ENCODE results near the gene ATE1. TPM values are rescaled to one million over a fixed set of nuclear protein-coding genes. Genes with fewer than 3 reads are reported as not detected.

Gene ATE1
- total RNA-seq, 2 experiments from 2014 or later = 18.5 to 20.9 TPM

DNA sequence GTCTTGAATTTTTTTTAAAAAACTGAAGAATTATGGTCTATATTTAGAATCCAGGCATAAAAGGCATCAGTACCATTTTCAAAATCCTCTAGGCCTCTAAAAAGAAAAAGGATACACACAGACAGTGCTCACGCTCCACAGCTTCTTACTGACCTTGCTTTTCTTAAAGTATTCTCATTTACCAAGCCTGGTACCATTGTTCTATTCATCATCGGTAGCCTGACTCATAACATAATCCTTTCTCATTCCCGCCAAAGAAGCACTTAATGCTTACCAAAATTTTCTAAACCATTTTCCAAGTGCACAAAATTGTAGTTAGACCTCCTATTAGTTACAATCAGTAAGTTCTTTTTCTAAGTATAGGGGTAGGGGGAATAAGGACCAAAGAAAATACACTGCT is 54.6 kb downstream of the ATE1 start:
- H3K27ac ChIP-seq (ENCODE audit: low read depth in 1 of 2, low read length in 2 of 2) = no peak overlapping the region
- H3K9me3 Mint-ChIP-seq = no peaks in the 10 kb centered on the region
- POLR2A ChIA-PET = no interaction called here
- TF ChIP-seq, protein P1, sequence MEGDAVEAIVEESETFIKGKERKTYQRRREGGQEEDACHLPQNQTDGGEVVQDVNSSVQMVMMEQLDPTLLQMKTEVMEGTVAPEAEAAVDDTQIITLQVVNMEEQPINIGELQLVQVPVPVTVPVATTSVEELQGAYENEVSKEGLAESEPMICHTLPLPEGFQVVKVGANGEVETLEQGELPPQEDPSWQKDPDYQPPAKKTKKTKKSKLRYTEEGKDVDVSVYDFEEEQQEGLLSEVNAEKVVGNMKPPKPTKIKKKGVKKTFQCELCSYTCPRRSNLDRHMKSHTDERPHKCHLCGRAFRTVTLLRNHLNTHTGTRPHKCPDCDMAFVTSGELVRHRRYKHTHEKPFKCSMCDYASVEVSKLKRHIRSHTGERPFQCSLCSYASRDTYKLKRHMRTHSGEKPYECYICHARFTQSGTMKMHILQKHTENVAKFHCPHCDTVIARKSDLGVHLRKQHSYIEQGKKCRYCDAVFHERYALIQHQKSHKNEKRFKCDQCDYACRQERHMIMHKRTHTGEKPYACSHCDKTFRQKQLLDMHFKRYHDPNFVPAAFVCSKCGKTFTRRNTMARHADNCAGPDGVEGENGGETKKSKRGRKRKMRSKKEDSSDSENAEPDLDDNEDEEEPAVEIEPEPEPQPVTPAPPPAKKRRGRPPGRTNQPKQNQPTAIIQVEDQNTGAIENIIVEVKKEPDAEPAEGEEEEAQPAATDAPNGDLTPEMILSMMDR (IDR thresholded peaks at IDR 0.05) = no peak
- H3K27me3 Mint-ChIP-seq = no peaks in the 10 kb centered on the region
- no peak overlapping the region for H3K4me3 ChIP-seq (ENCODE audit: low read length)
- no peaks in the 10 kb centered on the region for H3K4me1 ChIP-seq (ENCODE audit: insufficient read depth, low read length)
- H3K27ac Mint-ChIP-seq = no peak overlapping the region
- no peak overlapping the region for H3K4me3 Mint-ChIP-seq
- intact Hi-C loops (cut with DNase I, micrococcal nuclease) = no loop called here
- no peaks in the 10 kb centered on the region for H3K9me3 ChIP-seq (ENCODE audit: control insufficient read depth in 1 of 2, insufficient read depth in 1 of 2, low read length in 2 of 2)
- CTCF ChIA-PET = no interaction called here
- H3K36me3 ChIP-seq (ENCODE audit: insufficient read depth, low read length) = peaks cover 19% of the 10 kb centered on the region
- H3K27me3 ChIP-seq (ENCODE audit: control insufficient read depth in 1 of 2, insufficient read depth in 2 of 2, low read length in 2 of 2) = no peaks in the 10 kb centered on the region
- ATAC-seq (ENCODE audit: poor library complexity) (no peak), DNase-seq (no peak)
- H3K4me1 Mint-ChIP-seq (ENCODE audit: low read depth) = no peaks in the 10 kb centered on the region
- peaks cover 66% of the 10 kb centered on the region for H3K36me3 Mint-ChIP-seq (ENCODE audit: low read depth)

DNA sequence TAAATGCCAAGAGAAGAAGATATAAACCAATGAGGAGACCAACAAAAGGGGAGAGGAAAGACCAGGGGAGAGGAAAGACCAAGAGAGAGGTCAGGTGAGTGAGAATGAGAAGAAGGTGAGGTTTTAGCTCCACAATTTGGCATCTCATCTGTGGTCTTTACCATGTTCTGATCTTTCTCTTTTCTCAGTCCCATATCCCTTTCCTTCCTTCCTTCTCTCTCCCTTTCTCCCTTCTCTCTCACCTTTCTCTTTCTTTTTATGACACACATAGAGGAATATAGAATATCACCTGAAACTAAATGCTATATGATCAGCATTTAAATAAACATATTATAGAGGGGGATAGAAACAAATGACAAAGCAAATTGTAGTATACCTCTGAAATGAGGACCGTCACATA is 57.4 kb downstream of the ATE1 start:
- Histone ChIP-seq H3K9me3 (ENCODE audit: control insufficient read depth in 1 of 2, insufficient read depth in 1 of 2, low read length in 2 of 2) (no peaks in the 10 kb centered on the region), H3K4me1 (ENCODE audit: insufficient read depth, low read length) (no peaks in the 10 kb centered on the region), H3K4me3 (ENCODE audit: low read length) (no peak overlapping the region), H3K27me3 (ENCODE audit: control insufficient read depth in 1 of 2, insufficient read depth in 2 of 2, low read length in 2 of 2) (no peaks in the 10 kb centered on the region), H3K27ac (ENCODE audit: low read depth in 1 of 2, low read length in 2 of 2) (no peak overlapping the region), H3K36me3 (ENCODE audit: insufficient read depth, low read length) (peaks cover 19% of the 10 kb centered on the region)
- no peak for ATAC-seq (ENCODE audit: poor library complexity)
- Mint-ChIP-seq H3K27ac (no peak overlapping the region), H3K27me3 (no peaks in the 10 kb centered on the region), H3K4me1 (ENCODE audit: low read depth) (no peaks in the 10 kb centered on the region), H3K36me3 (ENCODE audit: low read depth) (peaks cover 61% of the 10 kb centered on the region), H3K4me3 (no peak overlapping the region), H3K9me3 (no peaks in the 10 kb centered on the region)
- POLR2A ChIA-PET = no interaction called here
- intact Hi-C loops (cut with DNase I, micrococcal nuclease) = no loop called here
- TF ChIP-seq, protein P1 (IDR thresholded peaks at IDR 0.05) = no peak
- no peak for DNase-seq
- CTCF ChIA-PET = no interaction called here

DNA sequence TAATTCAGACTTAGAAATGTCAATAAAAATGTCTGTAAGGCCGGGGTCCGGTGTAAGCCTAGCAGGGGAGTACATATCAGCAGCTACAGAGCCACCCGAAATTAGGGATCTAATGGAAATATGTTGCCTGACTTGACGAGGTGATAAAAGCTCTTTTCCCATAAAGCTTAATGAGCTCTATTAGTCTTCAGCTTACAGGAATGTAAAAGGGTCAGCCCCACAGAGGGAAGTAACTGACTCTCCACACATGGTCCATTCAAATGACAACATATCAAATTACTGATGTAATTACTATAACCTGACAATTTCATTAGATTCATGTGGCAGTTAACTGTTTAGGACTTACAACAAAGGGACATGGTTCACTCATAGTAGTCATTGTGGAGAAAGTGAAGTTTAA is 62.3 kb downstream of the ATE1 start:
- CTCF ChIA-PET = no interaction called here
- Histone ChIP-seq H3K27me3 (ENCODE audit: control insufficient read depth in 1 of 2, insufficient read depth in 2 of 2, low read length in 2 of 2) (no peaks in the 10 kb centered on the region), H3K9me3 (ENCODE audit: control insufficient read depth in 1 of 2, insufficient read depth in 1 of 2, low read length in 2 of 2) (no peaks in the 10 kb centered on the region), H3K27ac (ENCODE audit: low read depth in 1 of 2, low read length in 2 of 2) (no peak overlapping the region), H3K36me3 (ENCODE audit: insufficient read depth, low read length) (peaks cover 20% of the 10 kb centered on the region), H3K4me1 (ENCODE audit: insufficient read depth, low read length) (no peaks in the 10 kb centered on the region), H3K4me3 (ENCODE audit: low read length) (no peak overlapping the region)
- TF ChIP-seq, protein P1 (IDR thresholded peaks at IDR 0.05) = no peak
- Mint-ChIP-seq H3K4me1 (ENCODE audit: low read depth) (no peaks in the 10 kb centered on the region), H3K9me3 (no peaks in the 10 kb centered on the region), H3K27me3 (no peaks in the 10 kb centered on the region), H3K4me3 (no peak overlapping the region), H3K36me3 (ENCODE audit: low read depth) (peaks cover 79% of the 10 kb centered on the region), H3K27ac (no peak overlapping the region)
- DNase-seq (no peak), ATAC-seq (ENCODE audit: poor library complexity) (no peak)
- POLR2A ChIA-PET = no interaction called here
- intact Hi-C loops (cut with DNase I, micrococcal nuclease) = no loop called here
